ENCODE results near the gene TBCC.

The TBCC gene

DNA sequence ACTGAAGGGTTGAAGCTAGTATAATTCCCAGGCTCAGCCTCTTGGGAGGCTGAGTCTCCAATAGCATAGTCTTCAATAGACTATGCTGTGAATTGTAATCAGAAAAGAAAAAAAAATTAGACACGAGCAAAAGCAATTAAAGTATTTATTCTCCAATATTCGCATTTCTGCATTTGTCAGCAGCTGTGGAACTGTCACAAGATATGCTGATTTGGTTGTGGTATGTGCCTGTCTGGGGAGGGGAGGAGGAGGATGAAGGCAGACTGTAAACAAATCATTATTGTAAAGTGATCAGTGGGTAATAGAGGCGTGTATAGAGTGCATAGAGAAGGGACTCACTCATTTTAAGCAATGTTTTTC is 25.8 kb upstream of the TBCC start:
- H3K27me3 ChIP-seq (ENCODE audit: control insufficient read depth, insufficient read depth, low read length, poor library complexity, severe bottlenecking), result no peaks in the 10 kb centered on the region
- no peaks in the 10 kb centered on the region for H3K9me3 ChIP-seq (ENCODE audit: control insufficient read depth, low read length)
- WGBS, 2 experiments, result 64 to 79% methylated on average over 3 of the region's 3 CpGs
- H3K4me1 ChIP-seq (ENCODE audit: control insufficient read depth, insufficient read depth, low read length), result peaks cover 4% of the 10 kb centered on the region
- H3K27ac ChIP-seq (ENCODE audit: insufficient read depth, low read depth, low read length, poor library complexity, severe bottlenecking), result no peak overlapping the region
- no peak overlapping the region for H3K4me3 ChIP-seq (ENCODE audit: insufficient read depth, low read depth, low read length)
- H3K36me3 ChIP-seq (ENCODE audit: control insufficient read depth, insufficient read depth, low read length), result no peaks in the 10 kb centered on the region

DNA sequence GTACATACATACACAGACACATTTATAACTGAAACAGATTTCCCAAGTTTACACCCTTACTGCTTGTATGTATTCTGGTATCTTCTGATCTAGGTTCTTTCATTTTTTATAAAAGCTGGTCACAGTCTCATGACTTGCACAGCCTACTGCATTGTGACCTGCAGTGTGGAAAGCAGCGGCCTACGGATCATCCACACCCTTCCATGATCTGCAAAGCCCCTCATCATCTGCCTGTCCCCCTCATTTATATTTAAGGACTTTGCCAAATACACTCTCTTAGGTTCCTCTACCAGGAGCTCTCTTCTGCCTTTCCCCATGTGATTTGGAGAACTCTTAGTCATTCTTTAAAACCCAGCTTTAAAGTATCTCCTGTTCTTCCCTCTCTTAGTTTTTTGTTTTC is 23.9 kb upstream of the TBCC start:
- H3K4me1 ChIP-seq (ENCODE audit: control insufficient read depth, insufficient read depth, low read length), result peaks cover 4% of the 10 kb centered on the region
- H3K36me3 ChIP-seq (ENCODE audit: control insufficient read depth, insufficient read depth, low read length), result no peaks in the 10 kb centered on the region
- no peak overlapping the region for H3K4me3 ChIP-seq (ENCODE audit: insufficient read depth, low read depth, low read length)
- no peak overlapping the region for H3K27ac ChIP-seq (ENCODE audit: insufficient read depth, low read depth, low read length, poor library complexity, severe bottlenecking)
- WGBS, 2 experiments, result 91 to 97% methylated on average over 2 of the region's 2 CpGs
- no peaks in the 10 kb centered on the region for H3K27me3 ChIP-seq (ENCODE audit: control insufficient read depth, insufficient read depth, low read length, poor library complexity, severe bottlenecking)
- no peaks in the 10 kb centered on the region for H3K9me3 ChIP-seq (ENCODE audit: control insufficient read depth, low read length)

DNA sequence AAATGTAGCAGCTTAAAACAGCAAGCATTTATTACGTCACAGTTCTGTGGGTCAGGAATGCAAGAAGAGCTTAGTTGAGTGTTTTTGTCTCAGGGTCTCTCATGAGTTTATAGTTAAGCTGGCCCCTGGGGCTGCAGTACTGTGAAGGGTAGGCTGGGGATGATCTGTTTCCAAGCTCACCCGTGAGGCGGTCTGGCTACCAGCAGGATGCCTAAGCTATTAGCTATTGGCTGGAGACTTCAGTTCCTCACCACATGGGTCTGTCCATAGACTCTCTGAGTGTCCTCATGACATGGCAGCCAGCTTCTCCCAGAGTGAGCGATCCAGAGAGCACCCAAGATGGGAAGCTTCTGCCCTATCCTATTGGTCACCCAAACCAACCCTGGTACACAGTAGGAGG is 23.1 kb upstream of the TBCC start:
- Histone ChIP-seq H3K9me3 (ENCODE audit: control insufficient read depth, low read length) (no peaks in the 10 kb centered on the region), H3K4me3 (ENCODE audit: insufficient read depth, low read depth, low read length) (no peak overlapping the region)
- 81 to 82% methylated on average over 4 of the region's 4 CpGs for WGBS, 2 experiments

DNA sequence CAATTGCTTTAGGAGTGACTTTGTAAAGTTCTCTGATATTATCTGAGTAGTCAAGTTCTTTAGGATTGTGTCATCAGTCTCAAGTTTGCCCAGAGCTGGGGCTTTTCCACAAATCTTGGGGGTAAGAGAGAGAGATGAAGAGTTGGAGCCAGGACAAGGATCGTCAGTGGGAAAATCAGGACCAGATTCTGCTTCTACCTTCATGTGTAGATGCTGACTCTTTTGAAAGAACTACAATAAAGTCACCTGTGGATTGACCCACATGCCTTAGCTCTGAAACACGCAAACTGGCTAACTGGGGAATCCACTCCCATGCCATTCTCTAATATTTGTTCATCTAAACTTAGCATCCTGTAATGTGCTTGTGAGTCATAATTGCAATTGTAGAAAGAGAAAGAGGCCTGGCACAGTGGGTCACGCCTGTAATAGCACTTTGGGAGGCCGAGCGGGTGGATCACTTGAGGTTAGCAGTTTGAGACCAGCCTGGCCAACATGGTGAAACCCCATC is 20.3 kb upstream of the TBCC start:
- no peaks in the 10 kb centered on the region for H3K27me3 ChIP-seq (ENCODE audit: control insufficient read depth, insufficient read depth, low read length, poor library complexity, severe bottlenecking)
- H3K27ac ChIP-seq (ENCODE audit: insufficient read depth, low read depth, low read length, poor library complexity, severe bottlenecking), result no peak overlapping the region
- no peak overlapping the region for H3K4me3 ChIP-seq (ENCODE audit: insufficient read depth, low read depth, low read length)
- no peaks in the 10 kb centered on the region for H3K9me3 ChIP-seq (ENCODE audit: control insufficient read depth, low read length)
- H3K36me3 ChIP-seq (ENCODE audit: control insufficient read depth, insufficient read depth, low read length), result no peaks in the 10 kb centered on the region
- H3K4me1 ChIP-seq (ENCODE audit: control insufficient read depth, insufficient read depth, low read length), result no peaks in the 10 kb centered on the region
- WGBS, 2 experiments, result 91 to 96% methylated on average over 5 of the region's 5 CpGs

More for the DNA sequence above, 23.1 kb upstream of the TBCC start:
- H3K27ac ChIP-seq (ENCODE audit: insufficient read depth, low read depth, low read length, poor library complexity, severe bottlenecking), result no peak overlapping the region
- H3K4me1 ChIP-seq (ENCODE audit: control insufficient read depth, insufficient read depth, low read length), result peaks cover 4% of the 10 kb centered on the region
- no peaks in the 10 kb centered on the region for H3K27me3 ChIP-seq (ENCODE audit: control insufficient read depth, insufficient read depth, low read length, poor library complexity, severe bottlenecking)
- H3K36me3 ChIP-seq (ENCODE audit: control insufficient read depth, insufficient read depth, low read length), result no peaks in the 10 kb centered on the region

DNA sequence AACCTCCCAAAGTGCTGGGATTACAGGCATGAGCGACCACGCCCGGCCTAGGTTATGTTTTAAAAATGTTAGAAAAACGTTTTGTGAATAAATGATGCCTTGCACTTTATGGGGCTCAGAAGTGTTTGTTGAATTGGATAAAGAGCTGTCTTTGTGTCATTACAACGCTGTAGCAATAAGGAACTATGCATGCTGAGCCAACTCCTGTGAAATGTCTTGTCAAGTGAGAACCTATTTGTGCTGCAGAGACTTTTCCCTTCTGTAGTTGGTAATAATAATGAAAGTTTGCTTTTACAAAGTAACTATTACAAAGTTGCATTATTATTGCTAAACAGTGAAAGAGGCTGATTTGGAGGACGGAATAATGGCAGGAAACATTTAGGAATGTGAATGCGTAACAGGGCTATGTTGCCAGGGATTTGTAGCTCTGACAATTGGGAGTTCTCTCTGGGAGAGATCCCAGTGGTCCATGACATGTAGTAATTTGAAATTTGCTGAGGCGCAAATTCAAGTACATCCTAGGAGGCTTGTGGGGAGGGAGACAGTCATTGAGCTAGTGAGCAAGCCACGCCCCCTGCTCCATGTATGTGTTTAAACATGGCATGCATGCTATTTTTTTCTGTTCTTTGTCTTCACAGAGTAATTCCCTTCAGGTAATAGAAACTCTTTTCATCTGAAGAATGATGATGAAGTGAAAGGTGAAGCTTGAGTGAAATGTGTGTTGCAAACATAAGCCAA is 19.2 kb upstream of the TBCC start:
- Histone ChIP-seq H3K36me3 (ENCODE audit: control insufficient read depth, insufficient read depth, low read length) (no peaks in the 10 kb centered on the region), H3K4me3 (ENCODE audit: insufficient read depth, low read depth, low read length) (no peak overlapping the region), H3K4me1 (ENCODE audit: control insufficient read depth, insufficient read depth, low read length) (no peaks in the 10 kb centered on the region), H3K27me3 (ENCODE audit: control insufficient read depth, insufficient read depth, low read length, poor library complexity, severe bottlenecking) (no peaks in the 10 kb centered on the region), H3K9me3 (ENCODE audit: control insufficient read depth, low read length) (no peaks in the 10 kb centered on the region), H3K27ac (ENCODE audit: insufficient read depth, low read depth, low read length, poor library complexity, severe bottlenecking) (no peak overlapping the region)
- WGBS, 2 experiments, result 84 to 90% methylated on average over 9 of the region's 9 CpGs

DNA sequence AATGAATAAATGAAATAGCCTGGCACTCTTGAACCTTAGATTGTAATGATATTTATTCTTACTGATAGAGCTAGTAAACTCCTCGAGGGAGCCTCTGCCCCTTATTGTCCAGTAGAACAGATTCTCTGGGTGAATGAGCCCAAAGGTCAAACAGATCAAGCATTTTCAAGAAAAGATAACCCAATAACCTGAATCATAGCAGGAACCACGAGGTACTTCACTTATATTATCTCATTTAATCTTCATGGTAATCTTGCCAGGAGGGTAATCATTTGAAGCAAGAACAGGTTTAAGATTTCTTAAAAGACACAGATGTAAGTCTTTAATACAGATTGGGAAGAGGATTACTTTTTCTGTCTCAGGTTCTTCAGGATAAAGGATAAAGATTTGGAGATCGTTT is 17.0 kb upstream of the TBCC start:
- no peaks in the 10 kb centered on the region for H3K4me1 ChIP-seq (ENCODE audit: control insufficient read depth, insufficient read depth, low read length)
- H3K9me3 ChIP-seq (ENCODE audit: control insufficient read depth, low read length), result no peaks in the 10 kb centered on the region
- no peaks in the 10 kb centered on the region for H3K36me3 ChIP-seq (ENCODE audit: control insufficient read depth, insufficient read depth, low read length)
- H3K27ac ChIP-seq (ENCODE audit: insufficient read depth, low read depth, low read length, poor library complexity, severe bottlenecking), result no peak overlapping the region
- WGBS, 2 experiments, result 86 to 100% methylated on average over 2 to 3 of the region's 3 CpGs
- H3K4me3 ChIP-seq (ENCODE audit: insufficient read depth, low read depth, low read length), result no peak overlapping the region
- no peaks in the 10 kb centered on the region for H3K27me3 ChIP-seq (ENCODE audit: control insufficient read depth, insufficient read depth, low read length, poor library complexity, severe bottlenecking)

DNA sequence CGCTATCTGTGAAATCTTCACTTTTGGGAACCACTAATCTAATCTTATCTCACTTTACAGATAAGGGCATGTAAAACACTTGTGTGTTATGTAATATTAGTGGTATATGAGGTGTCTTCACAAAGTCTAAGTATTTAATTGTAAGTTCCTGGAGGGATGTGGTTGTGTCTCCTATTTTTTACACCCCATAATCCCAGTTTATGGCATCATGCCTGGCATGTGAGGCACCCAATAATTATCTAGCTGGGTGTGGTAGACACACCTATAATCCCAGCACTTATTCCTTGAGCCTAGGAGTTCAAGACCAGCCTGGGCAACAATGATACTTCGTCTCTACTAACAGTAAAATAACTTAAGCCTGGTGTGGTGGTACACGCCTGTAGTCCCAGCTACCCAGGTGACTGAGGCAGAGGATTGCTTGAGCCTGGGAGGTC is 16.5 kb upstream of the TBCC start:
- Histone ChIP-seq H3K4me3 (ENCODE audit: insufficient read depth, low read depth, low read length) (no peak overlapping the region), H3K27ac (ENCODE audit: insufficient read depth, low read depth, low read length, poor library complexity, severe bottlenecking) (no peak overlapping the region), H3K36me3 (ENCODE audit: control insufficient read depth, insufficient read depth, low read length) (no peaks in the 10 kb centered on the region), H3K9me3 (ENCODE audit: control insufficient read depth, low read length) (no peaks in the 10 kb centered on the region), H3K4me1 (ENCODE audit: control insufficient read depth, insufficient read depth, low read length) (no peaks in the 10 kb centered on the region), H3K27me3 (ENCODE audit: control insufficient read depth, insufficient read depth, low read length, poor library complexity, severe bottlenecking) (no peaks in the 10 kb centered on the region)
- 94 to 96% methylated on average over 2 of the region's 3 CpGs for WGBS, 2 experiments

DNA sequence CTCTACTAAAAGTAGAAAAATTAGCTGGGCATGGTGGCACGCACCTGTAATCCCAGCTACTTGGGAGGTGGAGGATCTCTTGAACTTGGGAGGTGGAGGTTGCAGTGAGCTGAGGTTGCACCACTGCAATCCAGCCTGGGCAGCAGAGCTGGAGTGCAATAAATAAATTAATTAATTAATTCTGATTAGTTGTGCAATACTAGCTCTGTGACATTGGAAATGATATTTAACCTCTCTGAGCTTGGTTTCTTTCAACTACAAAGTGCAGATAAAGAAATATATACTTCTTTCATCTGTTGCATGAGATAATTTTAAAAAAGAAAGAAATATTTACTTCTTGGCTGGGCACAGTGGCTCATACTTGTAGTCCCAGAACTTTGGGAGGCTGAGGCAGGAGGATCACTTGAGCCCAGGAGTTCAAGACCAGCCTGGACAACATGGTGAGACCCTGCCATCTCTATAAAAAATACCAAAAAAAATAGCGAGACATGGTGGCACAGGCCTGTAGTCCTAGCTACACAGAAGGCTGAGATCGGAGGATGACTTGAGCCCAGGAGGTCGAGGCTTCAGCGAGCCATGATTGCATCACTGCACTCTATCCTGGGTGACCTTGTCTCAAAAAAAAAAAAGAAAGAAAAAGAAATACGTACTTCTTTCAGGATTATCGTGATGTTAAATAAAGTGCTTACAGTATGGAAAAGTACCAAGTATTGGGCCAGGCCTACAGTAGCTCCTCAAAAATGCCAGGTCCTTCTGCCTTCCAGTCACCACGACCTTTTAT is 15.6 kb upstream of the TBCC start:
- no peaks in the 10 kb centered on the region for H3K9me3 ChIP-seq (ENCODE audit: control insufficient read depth, low read length)
- WGBS, 2 experiments, result 85 to 89% methylated on average over 8 of the region's 8 CpGs

DNA sequence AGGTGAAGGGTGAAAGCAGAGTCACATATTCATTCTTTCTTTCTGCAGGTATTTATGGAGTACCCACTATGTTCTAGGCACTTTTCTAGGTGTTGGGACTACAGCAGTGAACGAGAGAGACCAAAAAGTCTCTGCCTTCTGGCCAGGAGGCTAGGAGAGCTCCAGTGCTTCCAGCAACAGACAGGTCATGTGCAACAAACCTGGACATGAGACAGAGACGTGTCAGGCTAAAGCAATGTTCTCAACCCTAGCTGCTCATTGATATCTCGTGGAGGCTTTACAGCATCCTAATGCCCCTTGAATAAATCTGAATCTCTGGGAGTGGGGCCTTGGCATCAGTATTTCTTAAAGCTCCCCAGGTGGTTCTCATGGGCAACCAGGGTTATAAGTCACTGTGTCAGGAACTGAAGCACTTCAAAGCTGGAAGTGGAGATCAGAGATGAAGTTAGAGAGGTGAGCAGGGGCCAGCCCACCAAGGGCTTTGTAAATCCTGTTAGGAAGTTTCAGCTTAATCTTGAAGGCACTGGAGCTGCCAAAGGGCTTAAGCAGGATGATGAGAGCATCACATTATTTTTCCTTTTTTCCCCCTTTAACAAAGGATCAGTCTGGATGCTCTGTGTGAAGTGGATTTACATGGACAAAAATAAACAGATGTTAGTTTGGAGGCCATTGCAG is 13.0 kb upstream of the TBCC start:
- H3K27ac ChIP-seq (ENCODE audit: insufficient read depth, low read depth, low read length, poor library complexity, severe bottlenecking), result no peak overlapping the region
- no peaks in the 10 kb centered on the region for H3K36me3 ChIP-seq (ENCODE audit: control insufficient read depth, insufficient read depth, low read length)
- H3K27me3 ChIP-seq (ENCODE audit: control insufficient read depth, insufficient read depth, low read length, poor library complexity, severe bottlenecking), result no peaks in the 10 kb centered on the region
- no peak overlapping the region for H3K4me3 ChIP-seq (ENCODE audit: insufficient read depth, low read depth, low read length)
- no peaks in the 10 kb centered on the region for H3K9me3 ChIP-seq (ENCODE audit: control insufficient read depth, low read length)
- peaks cover 7% of the 10 kb centered on the region for H3K4me1 ChIP-seq (ENCODE audit: control insufficient read depth, insufficient read depth, low read length)
- WGBS, 2 experiments, result 92 to 95% methylated on average over 3 of the region's 3 CpGs

More for the DNA sequence above, 15.6 kb upstream of the TBCC start:
- H3K27ac ChIP-seq (ENCODE audit: insufficient read depth, low read depth, low read length, poor library complexity, severe bottlenecking), result no peak overlapping the region
- H3K4me3 ChIP-seq (ENCODE audit: insufficient read depth, low read depth, low read length), result no peak overlapping the region
- H3K27me3 ChIP-seq (ENCODE audit: control insufficient read depth, insufficient read depth, low read length, poor library complexity, severe bottlenecking), result no peaks in the 10 kb centered on the region
- peaks cover 3% of the 10 kb centered on the region for H3K4me1 ChIP-seq (ENCODE audit: control insufficient read depth, insufficient read depth, low read length)
- no peaks in the 10 kb centered on the region for H3K36me3 ChIP-seq (ENCODE audit: control insufficient read depth, insufficient read depth, low read length)

DNA sequence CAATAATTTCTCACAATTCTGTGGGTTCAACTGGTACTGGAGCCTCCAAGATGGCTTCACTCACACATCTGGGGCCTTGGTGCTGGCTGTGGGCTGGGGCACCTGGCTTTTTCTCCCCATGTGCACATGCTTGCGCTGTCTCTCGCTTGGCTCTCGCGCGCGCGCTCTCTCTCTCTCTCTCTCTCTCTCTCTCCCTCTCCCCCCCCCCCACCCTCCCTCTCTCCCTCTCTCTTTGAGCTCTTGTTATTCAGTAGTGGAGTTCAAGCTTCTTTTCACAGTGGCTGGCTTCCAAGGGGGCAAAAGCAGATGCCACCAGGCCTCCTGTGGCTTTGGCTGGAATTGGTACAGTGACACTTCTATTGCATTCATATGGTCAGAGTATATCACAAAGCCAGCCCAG is 10.8 kb upstream of the TBCC start:
- Histone ChIP-seq H3K36me3 (ENCODE audit: control insufficient read depth, insufficient read depth, low read length) (no peaks in the 10 kb centered on the region), H3K27me3 (ENCODE audit: control insufficient read depth, insufficient read depth, low read length, poor library complexity, severe bottlenecking) (no peaks in the 10 kb centered on the region), H3K4me1 (ENCODE audit: control insufficient read depth, insufficient read depth, low read length) (peaks cover 7% of the 10 kb centered on the region), H3K9me3 (ENCODE audit: control insufficient read depth, low read length) (no peaks in the 10 kb centered on the region), H3K4me3 (ENCODE audit: insufficient read depth, low read depth, low read length) (no peak overlapping the region), H3K27ac (ENCODE audit: insufficient read depth, low read depth, low read length, poor library complexity, severe bottlenecking) (no peak overlapping the region)
- 11 to 13% methylated on average over 7 of the region's 7 CpGs for WGBS, 2 experiments
